NCI-H2227 treated with DMSO at 0.1 percent for 48 hours (cell line): ENCODE measurements around the gene TMEM127.
"Not testable (repeated sequence)": the region's sequence is repeated elsewhere in the genome, so short reads cannot be mapped to it uniquely, and the experiment has no call there.

Experiments used
- DNase-seq: peaks from one replicate; lab custom pipeline; 2025; lab: John Stamatoyannopoulos, UW

Gene TMEM127, protein sequence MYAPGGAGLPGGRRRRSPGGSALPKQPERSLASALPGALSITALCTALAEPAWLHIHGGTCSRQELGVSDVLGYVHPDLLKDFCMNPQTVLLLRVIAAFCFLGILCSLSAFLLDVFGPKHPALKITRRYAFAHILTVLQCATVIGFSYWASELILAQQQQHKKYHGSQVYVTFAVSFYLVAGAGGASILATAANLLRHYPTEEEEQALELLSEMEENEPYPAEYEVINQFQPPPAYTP

DNA sequence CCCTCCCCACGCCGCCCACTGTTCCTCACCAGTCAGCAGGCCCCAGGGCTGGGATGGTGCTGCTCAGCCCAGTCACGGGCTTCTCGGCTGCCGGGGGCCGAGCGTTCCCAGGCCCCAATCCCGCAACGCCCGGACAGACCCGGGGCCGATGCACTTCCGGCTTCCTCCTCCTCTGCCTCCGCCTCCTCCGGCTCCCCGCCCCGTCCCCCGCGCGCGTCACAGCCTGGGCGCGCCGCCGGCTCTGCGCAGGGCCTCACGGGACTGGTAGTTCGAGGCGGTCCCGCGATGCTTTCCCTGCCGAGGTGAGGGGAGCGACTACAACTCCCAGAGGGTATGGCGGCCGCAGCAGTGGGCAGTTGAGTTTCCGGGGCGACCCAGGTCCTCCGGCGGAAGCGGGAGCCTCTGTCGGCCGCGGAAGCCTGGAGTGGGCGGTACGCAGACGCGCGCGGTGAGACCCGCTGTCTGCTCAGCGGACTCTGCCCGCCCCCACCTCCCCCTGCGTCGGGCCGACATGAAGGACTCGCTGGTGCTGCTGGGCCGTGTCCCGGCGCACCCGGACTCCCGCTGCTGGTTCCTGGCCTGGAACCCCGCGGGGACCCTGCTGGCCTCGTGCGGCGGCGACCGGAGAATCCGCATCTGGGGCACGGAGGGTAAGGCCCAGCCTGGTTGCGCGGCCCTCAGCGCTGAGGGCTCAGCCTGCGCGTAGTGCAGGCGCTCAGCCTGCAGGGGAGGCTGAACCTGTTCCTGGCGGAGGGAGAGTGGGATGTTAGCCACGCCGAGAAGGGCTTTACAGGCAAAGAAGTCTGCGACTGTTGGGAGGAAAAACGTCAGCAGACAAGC lies at the start of gene TMEM127, which contains the start of gene CIAO1:
TMEM127 (minus strand) TSS at position 158 of the 840 bp plus-strand sequence. CDS start 616 bp downstream, outside the sequence.
CIAO1 (plus strand) TSS at position 386 of the 840 bp plus-strand sequence; CDS start at position 512, 126 bp downstream.
- peak; percentile 97 for DNase-seq

DNA sequence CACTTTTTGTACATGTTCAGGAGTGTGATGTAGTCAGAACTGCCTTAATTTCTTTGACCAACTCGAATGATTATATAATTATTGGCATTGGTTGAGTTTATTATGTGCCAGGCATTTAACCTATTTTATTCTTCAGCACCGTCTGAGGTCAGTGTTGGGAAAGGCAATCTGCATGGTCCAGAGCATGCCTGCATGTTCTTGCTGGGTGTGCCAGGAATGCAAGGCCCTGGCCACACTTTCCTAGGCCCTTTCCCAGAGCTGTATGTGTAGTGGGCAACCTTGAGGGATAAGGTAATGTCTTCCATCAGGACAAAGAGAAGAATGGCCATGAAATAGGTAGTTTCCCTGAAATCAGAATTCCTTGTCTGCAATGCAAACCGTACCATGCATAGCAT lies 49.2 kb upstream of the TMEM127 start:
- DNase-seq: no peak

DNA sequence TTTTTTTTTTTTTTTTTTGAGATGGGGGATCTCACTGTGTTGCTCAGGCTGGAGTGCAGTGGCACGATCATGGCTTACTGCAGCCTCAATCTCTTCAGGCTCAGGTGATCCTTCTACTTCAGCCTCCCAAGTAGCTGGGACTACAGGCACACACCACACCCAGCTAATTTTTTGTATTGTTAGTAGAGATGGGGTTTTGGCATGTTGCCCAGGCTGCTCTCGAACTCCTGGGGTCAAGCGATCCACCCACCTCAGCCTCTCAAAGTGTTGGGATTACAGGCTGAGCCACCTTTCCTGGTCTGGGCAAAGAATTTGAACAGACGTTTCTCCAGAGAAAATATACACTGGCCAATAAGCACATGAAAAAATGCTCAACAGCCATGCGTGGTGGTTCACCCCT lies 42.5 kb upstream of the TMEM127 start:
- DNase-seq: peak; percentile 83

DNA sequence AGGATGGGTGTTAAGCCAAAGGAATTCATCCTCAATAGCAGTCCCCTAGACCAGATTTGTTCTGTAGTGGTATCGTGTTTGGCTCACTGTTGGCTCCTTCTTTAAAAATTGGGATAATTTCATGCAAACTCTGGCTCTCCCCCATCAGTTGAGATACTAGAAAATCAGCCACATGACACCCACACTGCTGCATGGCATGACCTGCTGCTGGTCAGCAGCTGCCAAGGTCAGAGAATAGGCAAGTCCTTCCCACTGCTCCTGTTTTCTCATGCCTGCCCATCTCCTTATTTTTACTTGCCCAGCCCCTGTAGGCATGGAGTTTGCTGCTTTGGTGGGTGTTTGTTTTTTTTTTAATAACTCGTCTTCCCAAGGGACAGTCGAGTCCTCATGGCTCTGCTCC lies 40.6 kb upstream of the TMEM127 start:
- DNase-seq: no peak

DNA sequence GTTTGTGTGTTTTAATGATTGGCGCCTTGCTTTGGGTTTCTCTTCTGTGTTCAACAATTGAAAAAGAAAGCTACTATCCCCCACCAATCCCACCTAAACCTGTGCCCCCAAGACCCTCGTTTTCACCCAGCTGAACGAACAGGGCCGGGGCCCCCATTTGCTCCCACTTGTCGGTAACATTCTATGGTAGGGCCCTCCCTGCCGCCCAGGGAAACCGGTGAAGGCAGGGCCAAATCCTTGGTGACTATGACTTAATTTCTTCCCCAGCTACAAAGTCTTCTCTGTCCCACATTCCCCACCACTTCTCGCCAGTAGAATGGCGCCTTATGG lies 40.1 kb upstream of the TMEM127 start:
- no peak for DNase-seq

DNA sequence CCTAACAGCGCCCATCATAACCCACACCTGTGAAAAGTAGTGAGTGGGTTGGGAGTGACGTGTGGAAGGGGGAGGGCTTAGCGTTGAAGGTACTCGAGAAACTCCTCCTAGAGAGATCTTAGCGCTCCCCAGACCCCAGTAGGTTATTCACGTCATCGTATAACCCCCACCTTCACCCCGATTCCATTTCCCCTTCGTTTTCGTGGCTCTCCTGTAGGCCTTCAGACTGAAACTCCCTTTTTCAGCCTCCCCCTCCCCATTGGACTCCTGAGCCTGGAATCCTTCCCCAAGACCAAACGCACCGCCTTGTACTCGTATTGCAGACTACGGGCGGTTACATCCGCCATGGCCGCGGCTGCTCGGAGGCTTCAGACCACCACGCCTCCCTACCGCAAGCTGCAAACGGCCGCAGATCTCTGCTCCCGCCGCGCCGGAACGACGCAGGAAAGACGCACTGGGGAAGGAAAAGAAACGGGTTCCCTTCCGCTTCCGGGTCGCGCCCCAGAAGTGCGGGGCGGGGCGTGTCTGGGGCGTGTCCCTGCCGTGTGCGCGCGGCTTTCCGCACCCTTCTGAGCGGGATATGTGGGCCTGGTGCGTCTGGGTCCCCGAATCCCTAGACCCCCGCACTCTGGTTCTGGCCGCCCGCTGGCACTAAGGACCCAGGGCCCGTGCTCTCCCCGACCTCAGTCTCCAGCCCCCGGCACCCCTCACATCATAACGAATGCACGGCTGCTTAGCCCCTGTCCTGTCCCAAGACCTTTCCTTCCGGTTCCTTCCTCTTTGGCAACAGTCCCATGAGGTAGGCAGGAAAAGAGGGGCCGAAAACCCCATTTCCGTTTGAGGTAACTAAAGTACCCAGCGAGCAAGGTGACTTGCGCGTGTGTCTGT lies 39.5 kb upstream of the TMEM127 start, which contains the start of gene SNRNP200:
SNRNP200 (minus strand) TSS at position 456 of the 888 bp plus-strand sequence; CDS start at position 347, 109 bp downstream.
- DNase-seq: peak; percentile 94

DNA sequence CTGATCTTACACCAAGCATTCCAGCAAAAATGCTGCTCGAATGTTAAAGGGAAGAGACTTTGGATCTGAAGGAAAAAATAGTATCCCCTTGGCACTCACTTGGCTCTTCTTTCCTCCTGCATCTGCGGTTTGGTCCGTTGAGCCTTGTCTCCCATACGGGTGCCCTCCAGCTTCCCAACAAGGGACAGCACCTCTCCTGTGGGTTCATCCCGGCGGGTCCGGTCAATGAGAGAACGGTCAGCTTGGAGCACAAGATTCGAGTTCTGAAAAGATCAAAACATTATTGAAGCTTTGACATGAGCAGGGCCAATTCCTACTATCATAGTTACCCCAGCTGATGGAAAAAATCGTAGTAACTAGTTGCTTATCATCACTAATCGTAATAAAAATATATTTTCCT lies 38.8 kb upstream of the TMEM127 start:
- no peak for DNase-seq

DNA sequence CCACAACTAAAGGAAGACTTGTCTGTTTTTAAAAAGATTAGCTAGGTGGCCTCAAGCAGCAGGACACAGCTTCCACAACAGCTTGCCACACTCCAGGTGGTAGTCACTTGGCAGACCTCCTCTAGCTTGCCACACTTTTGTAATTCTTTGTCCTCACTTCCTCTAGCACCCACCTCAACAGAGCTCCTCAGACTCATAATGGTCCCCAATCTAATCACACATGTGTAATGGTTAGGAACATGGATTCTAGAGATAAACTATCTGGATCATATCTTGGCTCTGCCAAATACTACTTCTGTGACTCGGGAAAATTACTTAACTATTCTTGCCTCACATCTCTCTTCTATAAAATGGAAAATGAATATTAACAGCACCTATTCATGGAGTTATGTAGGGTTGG lies 36.1 kb upstream of the TMEM127 start:
- DNase-seq: no peak

DNA sequence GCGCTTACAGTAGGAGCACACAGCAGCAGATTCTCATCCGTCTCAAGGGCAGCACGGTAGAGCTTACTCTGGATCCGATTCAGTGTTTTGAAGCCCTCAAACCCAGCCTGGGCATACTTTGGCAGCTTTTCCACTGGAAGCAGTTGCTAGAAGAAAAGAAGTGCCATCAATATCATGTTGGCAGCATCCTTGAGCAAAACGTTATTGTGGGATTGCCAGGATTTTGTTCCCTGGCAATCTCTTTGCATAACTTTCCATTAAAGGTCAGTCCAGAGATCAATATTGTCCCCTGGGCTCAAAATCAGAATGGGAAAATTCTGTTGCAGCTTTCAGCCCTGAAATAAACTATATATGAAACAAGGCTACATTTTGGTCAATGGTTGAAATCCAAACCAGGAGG lies 31.1 kb upstream of the TMEM127 start:
- no peak for DNase-seq

DNA sequence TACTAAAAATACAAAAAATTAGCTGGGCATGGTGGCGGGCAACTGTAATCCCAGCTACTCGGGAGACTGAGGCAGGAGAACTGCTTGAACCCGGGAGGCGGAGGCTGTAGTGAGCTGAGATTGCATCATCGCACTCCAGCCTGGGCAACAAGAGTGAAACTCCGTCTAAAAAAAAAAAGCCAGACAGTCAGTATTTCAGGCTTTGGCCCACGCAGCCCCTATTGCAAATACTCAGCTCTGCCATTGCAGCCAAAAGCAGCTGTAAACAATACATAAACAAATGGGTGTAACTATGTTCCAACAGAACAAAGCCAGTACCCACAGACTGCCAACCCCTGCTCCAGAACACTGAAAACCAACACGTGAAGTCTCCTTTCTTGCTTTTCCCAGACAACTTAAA lies 28.5 kb upstream of the TMEM127 start:
- not testable (repeated sequence) for DNase-seq

DNA sequence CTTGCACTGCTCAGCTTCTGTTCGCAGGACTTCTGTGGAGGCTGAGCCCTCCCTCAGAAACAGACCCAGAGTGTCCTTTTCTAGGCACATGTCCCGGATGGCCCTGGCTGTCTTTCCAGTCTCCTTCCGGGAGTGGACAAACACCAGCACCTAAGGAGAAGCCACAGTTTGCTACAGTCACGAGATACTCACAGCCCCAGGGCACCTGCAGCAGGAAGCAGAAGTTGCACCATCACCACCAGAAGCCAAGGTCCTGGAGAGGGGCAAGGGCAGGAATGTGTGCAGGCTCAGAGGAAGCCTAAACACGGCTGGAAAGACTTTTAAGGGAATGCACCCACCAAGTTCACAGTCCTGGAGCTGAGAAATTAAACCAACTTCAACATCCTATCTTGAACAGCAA lies 26.0 kb upstream of the TMEM127 start:
- DNase-seq: no peak

DNA sequence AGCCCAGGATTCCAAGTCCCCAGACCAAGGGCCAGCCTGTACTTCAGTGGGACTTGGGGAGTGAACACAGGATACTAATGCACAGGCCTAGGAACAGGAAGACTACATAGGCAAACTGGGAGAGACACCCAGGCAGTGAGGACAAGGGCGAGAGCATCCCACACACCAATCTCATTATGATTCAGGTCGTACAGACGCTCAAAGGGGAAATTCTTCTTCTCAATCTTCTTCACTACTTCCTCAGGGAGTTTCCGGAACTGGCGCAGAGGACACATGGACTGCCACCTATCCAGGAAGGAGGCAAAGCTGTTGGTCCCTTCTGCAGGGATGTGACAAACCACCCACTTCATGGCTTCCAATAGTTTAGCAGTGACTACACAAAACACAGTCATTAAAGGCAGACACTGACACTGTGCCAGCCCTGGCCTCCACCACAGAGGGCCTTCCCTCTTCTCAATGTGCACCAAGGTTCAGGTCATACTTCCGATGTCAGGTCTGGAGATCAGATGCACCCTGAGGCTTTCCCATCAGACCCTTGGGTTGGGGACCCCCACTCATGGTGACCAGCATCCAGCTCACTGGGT lies 21.6 kb upstream of the TMEM127 start:
- no peak for DNase-seq

DNA sequence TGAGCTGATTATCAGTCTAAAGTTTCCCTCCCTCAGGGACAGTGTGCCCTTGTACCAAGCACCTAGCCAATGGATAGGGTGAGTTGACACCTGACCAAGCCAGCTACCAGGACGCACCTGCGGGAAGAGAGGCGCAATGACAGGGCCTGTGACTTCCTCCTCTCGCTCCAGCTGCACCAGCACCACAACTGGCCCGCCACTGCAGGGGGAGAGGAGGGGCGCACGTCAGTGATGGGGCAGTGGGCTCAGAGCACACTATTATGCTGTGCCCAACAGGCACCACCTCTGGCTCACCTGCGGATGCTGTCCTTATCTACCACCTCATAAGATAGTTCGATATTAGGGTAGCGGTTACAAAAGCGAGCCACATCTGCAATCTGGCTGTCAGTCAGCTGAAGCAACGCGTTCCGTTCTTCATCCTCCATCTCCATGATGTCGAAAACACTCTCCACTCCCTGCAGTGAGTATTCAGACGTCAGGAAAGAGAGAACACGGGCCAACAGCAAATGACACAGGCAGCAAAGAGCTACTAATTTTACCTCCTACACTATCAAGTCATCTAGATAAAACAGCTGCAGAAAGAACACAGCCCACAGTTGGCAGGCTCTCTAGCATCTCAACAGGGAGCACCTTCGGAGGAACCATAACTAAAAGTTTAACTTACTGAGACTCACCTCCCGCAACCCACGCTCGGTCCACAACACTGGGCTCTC lies 11.1 kb upstream of the TMEM127 start:
- DNase-seq: no peak

DNA sequence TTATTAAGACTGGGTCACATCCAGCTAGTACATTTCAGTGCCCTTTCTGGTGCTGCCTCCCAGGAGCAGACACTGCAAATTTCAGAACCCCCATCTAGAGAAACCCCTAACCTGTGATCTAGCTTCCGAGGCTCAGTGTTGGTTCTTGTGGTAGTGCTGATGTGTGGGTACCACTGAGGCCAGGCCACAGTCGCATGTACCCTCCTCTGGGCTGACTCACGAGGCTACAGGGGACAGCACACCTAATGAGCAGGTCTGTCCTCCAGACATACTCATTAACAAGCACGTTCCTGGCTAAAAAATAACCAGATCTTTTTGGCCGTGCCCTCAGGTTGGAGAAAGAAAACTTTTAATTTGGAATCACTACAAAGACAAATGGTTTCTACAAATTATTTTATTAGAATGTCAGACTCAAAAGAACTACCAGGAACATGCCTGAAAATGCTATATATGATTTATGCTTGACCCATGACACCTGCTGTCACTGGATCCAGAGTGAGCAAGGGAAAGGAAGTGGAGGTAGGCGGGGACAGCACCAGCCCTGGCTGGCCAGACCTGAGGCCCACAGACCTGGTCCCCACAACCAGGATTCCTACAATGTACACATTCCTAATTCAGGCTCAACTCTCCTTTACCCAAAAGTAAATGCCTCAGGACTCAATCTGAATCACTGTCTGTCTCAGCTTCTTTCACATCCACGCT lies 8.7 kb upstream of the TMEM127 start:
- DNase-seq: no peak

DNA sequence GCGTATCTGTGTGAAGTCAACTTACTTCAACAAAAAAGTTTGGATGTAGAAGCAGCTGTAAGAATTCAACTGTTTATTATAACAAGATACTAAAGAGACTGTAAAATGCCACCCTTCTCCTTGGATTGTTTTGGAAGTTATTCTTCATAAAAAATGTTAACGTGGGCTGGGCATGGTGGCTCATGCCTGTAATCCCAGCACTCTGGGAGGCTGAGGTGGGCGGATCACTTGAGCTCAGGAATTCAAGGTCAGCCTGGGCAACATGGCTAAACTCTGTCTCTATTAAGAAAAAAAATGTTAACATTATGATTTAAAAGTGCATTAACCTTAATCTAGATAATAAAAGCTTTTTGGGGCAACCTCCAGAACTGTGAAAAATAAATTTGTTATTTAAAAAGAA lies 8.0 kb upstream of the TMEM127 start:
- no peak for DNase-seq

DNA sequence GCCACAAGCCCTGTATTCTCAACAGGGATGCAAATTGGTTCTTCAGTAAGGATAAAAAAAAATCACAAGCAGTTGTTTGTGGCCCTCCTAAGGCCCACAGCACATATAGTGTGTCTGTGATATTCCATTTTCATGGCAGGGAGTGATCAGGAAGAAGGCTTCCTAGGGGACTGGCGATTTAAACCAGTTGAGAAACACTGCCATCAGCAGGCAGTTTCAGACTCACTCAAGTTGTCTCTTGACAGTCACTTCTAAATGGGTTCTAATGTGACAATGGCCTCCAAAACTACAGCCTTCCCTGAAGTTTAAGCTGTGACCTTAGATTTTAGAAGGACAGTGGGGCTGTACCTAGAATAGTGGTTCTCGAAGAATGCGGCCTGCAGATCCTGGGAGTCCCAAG lies 6.2 kb upstream of the TMEM127 start:
- DNase-seq: no peak

DNA sequence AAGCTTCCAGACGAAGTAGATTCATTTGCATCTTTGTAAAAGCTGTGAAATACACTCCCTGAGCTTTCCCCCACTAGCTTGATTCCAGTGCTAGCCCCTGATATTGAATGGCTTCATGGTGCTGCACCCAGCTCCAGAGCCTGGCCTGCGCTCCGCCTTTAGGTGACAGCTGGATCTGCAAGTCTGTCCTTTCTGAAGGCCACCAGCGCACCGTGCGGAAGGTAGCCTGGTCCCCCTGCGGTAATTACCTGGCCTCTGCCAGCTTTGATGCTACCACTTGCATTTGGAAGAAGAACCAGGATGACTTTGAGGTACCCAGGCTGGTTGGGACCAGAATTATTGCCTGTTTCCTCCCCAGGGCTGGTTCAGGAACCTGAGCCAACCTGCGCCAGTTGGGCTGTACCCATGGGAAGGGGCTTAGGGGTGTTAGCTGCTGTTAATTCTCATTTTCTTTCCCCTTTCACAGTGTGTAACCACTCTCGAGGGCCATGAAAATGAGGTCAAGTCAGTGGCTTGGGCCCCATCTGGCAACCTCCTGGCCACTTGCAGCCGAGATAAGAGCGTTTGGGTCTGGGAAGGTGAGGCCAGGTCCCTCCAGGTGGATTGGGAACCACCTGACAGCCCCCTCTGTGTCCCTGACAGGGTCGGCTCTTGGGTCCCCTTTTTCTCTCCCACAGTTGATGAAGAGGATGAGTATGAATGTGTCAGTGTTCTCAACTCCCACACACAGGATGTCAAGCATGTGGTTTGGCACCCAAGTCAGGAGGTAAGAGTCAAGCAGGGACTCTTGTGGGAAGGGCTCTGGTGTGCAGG lies 1.6 kb upstream of the TMEM127 start:
- DNase-seq: peak; percentile 23

DNA sequence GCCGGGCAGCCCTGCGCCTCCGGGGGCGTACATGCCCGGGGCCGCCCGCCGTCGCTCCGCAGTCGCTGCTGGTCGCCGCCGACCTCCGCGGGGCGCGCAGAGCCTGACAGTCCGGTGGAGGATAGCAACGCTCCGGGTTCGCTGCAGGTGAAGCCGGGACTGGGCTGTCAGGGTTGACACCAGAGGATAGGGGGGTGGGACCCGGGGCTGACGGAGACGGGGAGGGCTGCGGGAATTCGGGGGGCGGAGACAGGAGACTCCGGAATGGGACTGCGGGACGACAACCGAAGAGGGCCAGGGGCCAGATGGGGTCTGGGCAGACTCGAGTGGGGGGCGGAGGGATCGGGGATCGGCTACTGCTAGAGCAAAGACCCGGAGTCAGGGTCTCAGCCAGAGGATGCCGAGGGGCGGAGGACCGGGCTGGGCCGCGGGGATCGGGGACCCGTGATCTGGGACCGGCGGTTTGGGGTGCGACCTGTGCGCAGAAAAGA lies 403 bp downstream of the TMEM127 start:
- peak; percentile 15 for DNase-seq

DNA sequence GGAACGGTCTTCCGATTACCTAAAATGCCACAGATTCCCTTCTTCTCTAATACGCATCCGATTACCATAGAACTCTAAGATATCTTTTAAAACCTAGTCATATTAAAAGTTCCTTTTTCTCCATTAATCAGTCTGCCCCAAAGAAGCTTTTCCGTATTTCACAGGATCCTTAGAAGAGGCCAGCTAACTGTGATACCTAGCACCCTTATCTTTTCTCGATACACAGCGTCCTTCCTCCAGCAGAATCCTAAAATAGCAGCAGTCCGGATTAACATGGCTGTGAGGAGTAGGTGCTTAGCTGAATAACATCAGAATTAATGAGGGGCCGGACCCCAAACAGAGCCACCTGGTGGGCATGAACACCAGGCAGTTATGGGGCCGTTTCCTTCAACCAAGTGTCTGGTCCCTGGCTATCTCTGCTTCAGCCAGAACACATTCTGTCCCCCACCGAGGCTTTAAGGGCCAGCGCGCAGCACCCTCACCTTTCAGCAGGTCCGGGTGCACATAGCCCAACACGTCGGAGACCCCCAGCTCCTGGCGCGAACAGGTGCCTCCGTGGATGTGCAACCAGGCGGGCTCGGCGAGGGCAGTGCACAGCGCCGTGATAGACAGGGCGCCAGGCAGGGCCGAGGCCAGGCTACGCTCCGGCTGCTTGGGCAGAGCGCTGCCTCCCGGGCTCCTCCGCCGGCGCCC lies 995 bp downstream of the TMEM127 start:
- peak; percentile 27 for DNase-seq
